ENCODE measurements around the gene WFIKKN2. TPM values are rescaled to one million over a fixed set of nuclear protein-coding genes. Genes with fewer than 3 reads are reported as not detected.

The WFIKKN2 gene
- total RNA-seq, 1 experiment from 2014 or later = 0.05 TPM

DNA sequence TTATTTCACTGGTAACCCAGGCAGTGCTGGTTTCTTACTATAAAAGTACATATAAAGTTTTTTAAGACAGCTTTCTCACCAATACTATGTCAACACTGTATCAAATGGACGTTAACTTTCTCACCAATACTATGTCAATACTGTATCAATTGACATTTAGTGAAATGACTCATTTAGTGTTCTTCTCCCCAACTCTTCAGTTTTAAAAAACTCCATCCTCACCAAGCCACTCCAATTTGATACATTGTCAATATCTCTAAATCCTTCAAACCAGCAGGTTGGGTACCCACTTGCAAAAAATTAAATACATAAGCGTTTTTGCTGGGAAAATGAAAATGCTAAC lies 25.9 kb downstream of the WFIKKN2 start:
- Histone ChIP-seq H3K27me3 (ENCODE audit: insufficient read depth, low read length) (no peaks in the 10 kb centered on the region), H3K9ac (ENCODE audit: low read length) (no peak overlapping the region), H3K9me3 (ENCODE audit: control insufficient read depth in 1 of 2, insufficient read depth in 1 of 2, low read depth in 1 of 2, low read length in 2 of 2) (no peaks in the 10 kb centered on the region), H3K9me2 (ENCODE audit: insufficient read depth) (no peaks in the 10 kb centered on the region), H3K4me1 (ENCODE audit: control insufficient read depth in 1 of 2, insufficient read depth in 2 of 2, low read length in 2 of 2) (peaks cover 9 to 17% of the 10 kb centered on the region in 2 experiments; a peak in 3 of 4 replicates), H3K79me2 (ENCODE audit: insufficient read depth, low read length) (peaks cover 36% of the 10 kb centered on the region), H3K4me2 (ENCODE audit: low read length) (no peak overlapping the region), H3K36me3 (ENCODE audit: control insufficient read depth in 1 of 2, insufficient read depth in 2 of 2, low read length in 2 of 2) (peaks cover 11 to 13% of the 10 kb centered on the region in 2 experiments), H4K20me1 (ENCODE audit: insufficient read depth) (peaks cover 23% of the 10 kb centered on the region), H3K4me3 (replicated peaks in 1 of 2; ENCODE audit: low read depth in 1 of 2, low read length in 2 of 2) (no peak overlapping the region), H2AFZ (ENCODE audit: low read depth, low read length, poor library complexity, severe bottlenecking) (no peak overlapping the region), H3K27ac (ENCODE audit: low read depth, low read length) (no peak overlapping the region)
- ATAC-seq = no peak
- intact Hi-C loops (cut with micrococcal nuclease) = loop anchor here (10.0 kb wide), 1 partner anchor 227 kb away; the partner anchor contains the start of gene ABCC3
- no TSS peak for BruUV-seq (replicated peaks)
- DNase-seq (ENCODE audit: low read depth, low spot score) = no peak
- TF ChIP-seq SIN3A (IDR thresholded peaks at IDR 0.05; ENCODE audit: low read depth) (0 out of 2 replicates have a peak, but pooled peaks have one; percentile 14), POLR2AphosphoS5 (IDR thresholded peaks at IDR 0.05; ENCODE audit: low read depth, low read length) (no peak; the same call in 1 of the 2 replicates), YY1 (IDR thresholded peaks at IDR 0.05; ENCODE audit: extremely low read depth, insufficient replicate concordance, low read depth, low read length) (no peak), JUND (IDR thresholded peaks at IDR 0.05) (no peak; the same call in 1 of the 2 replicates), FOSL1 (IDR thresholded peaks at IDR 0.05; ENCODE audit: low read depth) (no peak)
- TF ChIP-seq, protein P1, sequence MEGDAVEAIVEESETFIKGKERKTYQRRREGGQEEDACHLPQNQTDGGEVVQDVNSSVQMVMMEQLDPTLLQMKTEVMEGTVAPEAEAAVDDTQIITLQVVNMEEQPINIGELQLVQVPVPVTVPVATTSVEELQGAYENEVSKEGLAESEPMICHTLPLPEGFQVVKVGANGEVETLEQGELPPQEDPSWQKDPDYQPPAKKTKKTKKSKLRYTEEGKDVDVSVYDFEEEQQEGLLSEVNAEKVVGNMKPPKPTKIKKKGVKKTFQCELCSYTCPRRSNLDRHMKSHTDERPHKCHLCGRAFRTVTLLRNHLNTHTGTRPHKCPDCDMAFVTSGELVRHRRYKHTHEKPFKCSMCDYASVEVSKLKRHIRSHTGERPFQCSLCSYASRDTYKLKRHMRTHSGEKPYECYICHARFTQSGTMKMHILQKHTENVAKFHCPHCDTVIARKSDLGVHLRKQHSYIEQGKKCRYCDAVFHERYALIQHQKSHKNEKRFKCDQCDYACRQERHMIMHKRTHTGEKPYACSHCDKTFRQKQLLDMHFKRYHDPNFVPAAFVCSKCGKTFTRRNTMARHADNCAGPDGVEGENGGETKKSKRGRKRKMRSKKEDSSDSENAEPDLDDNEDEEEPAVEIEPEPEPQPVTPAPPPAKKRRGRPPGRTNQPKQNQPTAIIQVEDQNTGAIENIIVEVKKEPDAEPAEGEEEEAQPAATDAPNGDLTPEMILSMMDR (IDR thresholded peaks at IDR 0.05 in 2 of 3, conservative IDR thresholded peaks at IDR 0.05 in 1 of 3; ENCODE audit: borderline replicate concordance in 1 of 3, insufficient read depth in 1 of 3, low read depth in 2 of 3, low read length in 2 of 3) = no peak
- ChIA-PET RAD21 (ENCODE audit: low non-redundant PET in 1 of 2, low total read pairs in 2 of 2, uncharacterized antibody in 2 of 2, unreplicated experiment in 2 of 2) (no interaction called here), CTCF (interaction anchor here (0.6 to 4.5 kb wide), 6 partner anchors 8 to 357 kb away, joined by 3 to 51 read pairs (median 4); no protein-coding TSS in a partner anchor), POLR2A (interaction anchor here (0.9 to 1.4 kb wide), 3 partner anchors 9 to 79 kb away, joined by 3 to 6 read pairs (median 5); no protein-coding TSS in a partner anchor)
